ENCODE measurements around the gene SLC30A9.

SLC30A9 gene

DNA sequence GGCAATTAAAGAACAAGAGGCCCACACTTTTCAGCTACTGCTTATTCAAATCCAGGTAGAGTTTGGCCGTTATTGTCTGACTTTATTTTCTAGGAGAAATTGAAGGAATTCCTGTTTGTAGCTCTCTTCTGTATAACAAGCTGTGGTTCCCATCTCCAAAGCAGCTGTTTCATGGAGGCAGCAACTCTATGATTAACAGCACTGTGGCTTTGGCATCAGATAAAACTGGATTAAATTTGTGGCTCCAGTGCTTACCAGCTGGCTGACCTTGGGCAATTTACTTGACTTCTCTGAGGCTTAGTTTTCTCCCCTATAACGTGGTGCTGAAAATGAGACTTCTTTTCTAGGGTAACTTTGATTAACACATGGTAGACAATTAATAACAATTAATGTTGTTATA, 28.1 kb downstream of the SLC30A9 start:
- H3K27me3 ChIP-seq (replicated peaks; ENCODE audit: insufficient read depth, low read length) = no peaks in the 10 kb centered on the region
- H4K20me1 ChIP-seq (ENCODE audit: insufficient read depth, low read length) = no peaks in the 10 kb centered on the region
- no peak overlapping the region for H3K27ac ChIP-seq (ENCODE audit: low read length)
- no peaks in the 10 kb centered on the region for H3K79me2 ChIP-seq (ENCODE audit: low read length)
- no peaks in the 10 kb centered on the region for H3K9me3 ChIP-seq (replicated peaks; ENCODE audit: insufficient read depth, low read length)
- TF ChIP-seq EZH2 (optimal IDR thresholded peaks at IDR 0.05; ENCODE audit: low read depth, low read length) = no peak
- TF ChIP-seq EZH2phosphoT487 (IDR thresholded peaks at IDR 0.05; ENCODE audit: low read length) = no peak
- TF ChIP-seq, protein P1, sequence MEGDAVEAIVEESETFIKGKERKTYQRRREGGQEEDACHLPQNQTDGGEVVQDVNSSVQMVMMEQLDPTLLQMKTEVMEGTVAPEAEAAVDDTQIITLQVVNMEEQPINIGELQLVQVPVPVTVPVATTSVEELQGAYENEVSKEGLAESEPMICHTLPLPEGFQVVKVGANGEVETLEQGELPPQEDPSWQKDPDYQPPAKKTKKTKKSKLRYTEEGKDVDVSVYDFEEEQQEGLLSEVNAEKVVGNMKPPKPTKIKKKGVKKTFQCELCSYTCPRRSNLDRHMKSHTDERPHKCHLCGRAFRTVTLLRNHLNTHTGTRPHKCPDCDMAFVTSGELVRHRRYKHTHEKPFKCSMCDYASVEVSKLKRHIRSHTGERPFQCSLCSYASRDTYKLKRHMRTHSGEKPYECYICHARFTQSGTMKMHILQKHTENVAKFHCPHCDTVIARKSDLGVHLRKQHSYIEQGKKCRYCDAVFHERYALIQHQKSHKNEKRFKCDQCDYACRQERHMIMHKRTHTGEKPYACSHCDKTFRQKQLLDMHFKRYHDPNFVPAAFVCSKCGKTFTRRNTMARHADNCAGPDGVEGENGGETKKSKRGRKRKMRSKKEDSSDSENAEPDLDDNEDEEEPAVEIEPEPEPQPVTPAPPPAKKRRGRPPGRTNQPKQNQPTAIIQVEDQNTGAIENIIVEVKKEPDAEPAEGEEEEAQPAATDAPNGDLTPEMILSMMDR (IDR thresholded peaks at IDR 0.05; ENCODE audit: low read length) = no peak
- no peaks in the 10 kb centered on the region; the same call in 1 of the 2 replicates for H3K36me3 ChIP-seq (replicated peaks; ENCODE audit: insufficient read depth, low read length)
- no peak overlapping the region for H3K4me2 ChIP-seq (ENCODE audit: low read depth, low read length)
- H3K4me3 ChIP-seq (ENCODE audit: low read length) = no peak overlapping the region
- H2AFZ ChIP-seq (ENCODE audit: low read length) = no peak overlapping the region
- H3K9ac ChIP-seq (ENCODE audit: low read length) = no peak overlapping the region
- no peaks in the 10 kb centered on the region for H3K9me2 ChIP-seq (replicated peaks; ENCODE audit: insufficient read depth, low read length)
- no peak for DNase-seq
- H3K4me1 ChIP-seq (ENCODE audit: low read length) = no peaks in the 10 kb centered on the region
- H3F3A ChIP-seq (ENCODE audit: insufficient read depth, low read length) = no peaks in the 10 kb centered on the region

DNA sequence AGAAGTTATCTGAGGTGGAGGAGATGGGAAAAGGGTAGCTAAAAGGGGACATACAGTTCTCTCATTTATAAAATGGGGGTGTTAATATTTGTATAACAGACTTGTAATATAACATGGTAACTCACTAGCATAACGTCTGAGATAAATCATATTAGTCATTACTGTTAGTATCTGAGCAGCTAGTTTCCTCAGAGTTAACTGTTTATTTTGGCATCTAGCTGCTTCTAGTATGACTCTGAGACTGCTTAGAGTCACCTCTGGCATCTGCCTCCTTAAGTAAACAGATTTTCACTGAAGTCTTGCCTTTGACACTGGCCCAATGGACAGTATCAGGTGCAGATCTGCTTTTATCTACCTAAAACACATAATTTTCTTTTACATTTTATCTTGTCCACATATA, 58.1 kb downstream of the SLC30A9 start:
- no peak overlapping the region for H3K9ac ChIP-seq (ENCODE audit: low read length)
- no peaks in the 10 kb centered on the region for H3K79me2 ChIP-seq (ENCODE audit: low read length)
- no peak overlapping the region for H3K4me3 ChIP-seq (ENCODE audit: low read length)
- TF ChIP-seq, protein P1 (IDR thresholded peaks at IDR 0.05; ENCODE audit: low read length) = no peak
- no peak for TF ChIP-seq EZH2phosphoT487 (IDR thresholded peaks at IDR 0.05; ENCODE audit: low read length)
- TF ChIP-seq EZH2 (optimal IDR thresholded peaks at IDR 0.05; ENCODE audit: low read depth, low read length) = no peak
- H4K20me1 ChIP-seq (ENCODE audit: insufficient read depth, low read length) = no peaks in the 10 kb centered on the region
- H3K4me1 ChIP-seq (ENCODE audit: low read length) = no peaks in the 10 kb centered on the region
- no peak overlapping the region for H3K27ac ChIP-seq (ENCODE audit: low read length)
- no peaks in the 10 kb centered on the region for H3K9me2 ChIP-seq (replicated peaks; ENCODE audit: insufficient read depth, low read length)
- H3K27me3 ChIP-seq (replicated peaks; ENCODE audit: insufficient read depth, low read length) = no peaks in the 10 kb centered on the region
- no peak overlapping the region for H3K4me2 ChIP-seq (ENCODE audit: low read depth, low read length)
- H3K36me3 ChIP-seq (replicated peaks; ENCODE audit: insufficient read depth, low read length) = no peaks in the 10 kb centered on the region; the same call in 1 of the 2 replicates
- no peak for DNase-seq
- H3K9me3 ChIP-seq (replicated peaks; ENCODE audit: insufficient read depth, low read length) = no peaks in the 10 kb centered on the region
- H3F3A ChIP-seq (ENCODE audit: insufficient read depth, low read length) = no peaks in the 10 kb centered on the region
- no peak overlapping the region for H2AFZ ChIP-seq (ENCODE audit: low read length)

DNA sequence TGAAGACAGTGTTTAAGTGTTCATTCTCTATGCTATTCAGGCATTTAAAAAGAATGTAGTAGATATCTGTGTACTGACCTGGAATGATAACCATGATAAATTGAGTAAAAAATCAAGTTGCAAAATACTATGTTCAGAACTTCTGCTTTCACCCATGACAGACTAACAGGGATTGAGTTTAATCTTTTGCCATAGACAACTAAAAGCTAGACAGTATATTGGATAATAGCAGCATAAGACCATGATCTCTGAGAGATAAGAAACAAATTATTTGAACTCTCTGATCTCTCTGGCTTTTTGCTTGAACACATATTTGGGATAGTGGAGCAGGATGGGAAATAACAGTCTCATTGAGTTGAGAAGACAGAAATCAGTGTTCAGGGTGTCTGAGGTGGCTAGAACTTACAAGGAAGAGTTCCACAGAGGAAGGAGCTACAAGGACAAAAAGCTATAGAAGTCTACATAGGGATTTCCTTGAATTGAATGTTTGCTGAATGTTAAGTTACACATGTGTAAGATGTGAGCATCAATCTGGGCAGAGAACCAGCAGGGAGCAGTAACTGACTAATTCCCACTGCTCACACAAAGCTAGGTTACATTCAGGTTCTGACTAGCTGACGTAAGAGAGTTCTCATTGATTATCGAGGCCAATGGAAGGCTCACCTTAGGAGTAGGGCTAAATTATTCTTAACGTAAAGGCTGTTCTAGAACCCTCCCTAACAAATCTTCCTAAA, 60.4 kb downstream of the SLC30A9 start:
- no peak overlapping the region for H2AFZ ChIP-seq (ENCODE audit: low read length)
- H3K4me3 ChIP-seq (ENCODE audit: low read length) = no peak overlapping the region
- no peaks in the 10 kb centered on the region; the same call in 1 of the 2 replicates for H3K36me3 ChIP-seq (replicated peaks; ENCODE audit: insufficient read depth, low read length)
- H3K9me2 ChIP-seq (replicated peaks; ENCODE audit: insufficient read depth, low read length) = no peaks in the 10 kb centered on the region
- no peaks in the 10 kb centered on the region for H3K79me2 ChIP-seq (ENCODE audit: low read length)
- no peaks in the 10 kb centered on the region for H3K4me1 ChIP-seq (ENCODE audit: low read length)
- H4K20me1 ChIP-seq (ENCODE audit: insufficient read depth, low read length) = no peaks in the 10 kb centered on the region
- TF ChIP-seq, protein P1 (IDR thresholded peaks at IDR 0.05; ENCODE audit: low read length) = no peak
- TF ChIP-seq EZH2phosphoT487 (IDR thresholded peaks at IDR 0.05; ENCODE audit: low read length) (no peak), EZH2 (optimal IDR thresholded peaks at IDR 0.05; ENCODE audit: low read depth, low read length) (no peak)
- H3K9ac ChIP-seq (ENCODE audit: low read length) = no peak overlapping the region
- no peak overlapping the region for H3K27ac ChIP-seq (ENCODE audit: low read length)
- H3K9me3 ChIP-seq (replicated peaks; ENCODE audit: insufficient read depth, low read length) = no peaks in the 10 kb centered on the region
- no peak for DNase-seq
- no peaks in the 10 kb centered on the region for H3F3A ChIP-seq (ENCODE audit: insufficient read depth, low read length)
- no peak overlapping the region for H3K4me2 ChIP-seq (ENCODE audit: low read depth, low read length)
- H3K27me3 ChIP-seq (replicated peaks; ENCODE audit: insufficient read depth, low read length) = no peaks in the 10 kb centered on the region

Measured in MM.1S (cell line).